Measurements from ENCODE around the gene ZNF195.

ZNF195 gene

DNA sequence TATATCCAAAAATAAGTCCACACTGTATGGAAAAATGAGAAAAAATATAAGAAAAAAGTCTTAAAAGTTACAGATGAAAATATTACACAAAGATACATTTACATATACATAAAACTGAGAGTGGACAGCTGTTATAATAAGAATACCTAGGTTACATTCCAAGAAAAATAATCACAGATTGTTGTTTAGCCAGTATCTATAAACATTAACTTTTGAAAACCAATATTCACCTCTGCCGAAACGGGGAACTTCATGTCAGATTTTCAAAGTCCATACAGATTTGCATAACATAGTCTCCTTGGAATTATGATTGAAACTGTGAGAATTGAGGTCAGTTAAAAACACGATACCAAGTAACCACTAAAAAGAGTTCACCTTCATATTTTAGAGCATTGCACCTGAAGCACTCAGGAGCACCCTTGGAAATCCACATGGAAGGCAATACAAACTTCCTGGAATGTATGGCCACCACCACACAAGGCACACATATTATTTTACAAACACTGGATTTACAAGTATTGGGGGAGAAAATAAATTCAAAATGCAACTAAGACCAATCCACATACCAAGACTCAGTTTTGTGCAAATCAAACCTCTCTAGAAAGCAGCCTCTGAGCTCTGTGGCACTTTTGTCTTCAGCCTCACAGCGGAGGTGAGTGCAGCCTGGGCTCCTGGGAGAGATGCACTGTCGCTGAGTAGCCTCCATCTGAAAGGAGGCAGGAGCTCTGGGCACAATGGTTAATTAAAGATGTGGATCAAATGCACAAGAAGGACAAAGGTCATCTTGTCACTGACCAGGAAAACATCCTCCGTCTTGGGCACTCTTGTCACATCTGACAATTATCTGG lies 34.4 kb downstream of the ZNF195 start:
- Histone ChIP-seq H3K27ac (replicated peaks) (no peak overlapping the region), H3K27me3 (ENCODE audit: insufficient read depth, poor library complexity, severe bottlenecking) (peaks cover 3% of the 10 kb centered on the region), H3K4me3 (replicated peaks; ENCODE audit: insufficient read depth, low read length) (no peak overlapping the region)
- no peak for DNase-seq (ENCODE audit: low read depth in 1 of 2, low spot score in 1 of 2)
- TF ChIP-seq, protein P1, sequence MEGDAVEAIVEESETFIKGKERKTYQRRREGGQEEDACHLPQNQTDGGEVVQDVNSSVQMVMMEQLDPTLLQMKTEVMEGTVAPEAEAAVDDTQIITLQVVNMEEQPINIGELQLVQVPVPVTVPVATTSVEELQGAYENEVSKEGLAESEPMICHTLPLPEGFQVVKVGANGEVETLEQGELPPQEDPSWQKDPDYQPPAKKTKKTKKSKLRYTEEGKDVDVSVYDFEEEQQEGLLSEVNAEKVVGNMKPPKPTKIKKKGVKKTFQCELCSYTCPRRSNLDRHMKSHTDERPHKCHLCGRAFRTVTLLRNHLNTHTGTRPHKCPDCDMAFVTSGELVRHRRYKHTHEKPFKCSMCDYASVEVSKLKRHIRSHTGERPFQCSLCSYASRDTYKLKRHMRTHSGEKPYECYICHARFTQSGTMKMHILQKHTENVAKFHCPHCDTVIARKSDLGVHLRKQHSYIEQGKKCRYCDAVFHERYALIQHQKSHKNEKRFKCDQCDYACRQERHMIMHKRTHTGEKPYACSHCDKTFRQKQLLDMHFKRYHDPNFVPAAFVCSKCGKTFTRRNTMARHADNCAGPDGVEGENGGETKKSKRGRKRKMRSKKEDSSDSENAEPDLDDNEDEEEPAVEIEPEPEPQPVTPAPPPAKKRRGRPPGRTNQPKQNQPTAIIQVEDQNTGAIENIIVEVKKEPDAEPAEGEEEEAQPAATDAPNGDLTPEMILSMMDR (IDR thresholded peaks at IDR 0.05; ENCODE audit: insufficient read depth, low read length) = no peak
- TF ChIP-seq GABPA (IDR thresholded peaks at IDR 0.05; ENCODE audit: low read depth) (no peak), SPI1 (IDR thresholded peaks at IDR 0.05; ENCODE audit: borderline replicate concordance, low read depth) (no peak), POLR2AphosphoS5 (IDR thresholded peaks at IDR 0.05; ENCODE audit: low read depth) (no peak)
- TF ChIP-seq, protein P2, sequence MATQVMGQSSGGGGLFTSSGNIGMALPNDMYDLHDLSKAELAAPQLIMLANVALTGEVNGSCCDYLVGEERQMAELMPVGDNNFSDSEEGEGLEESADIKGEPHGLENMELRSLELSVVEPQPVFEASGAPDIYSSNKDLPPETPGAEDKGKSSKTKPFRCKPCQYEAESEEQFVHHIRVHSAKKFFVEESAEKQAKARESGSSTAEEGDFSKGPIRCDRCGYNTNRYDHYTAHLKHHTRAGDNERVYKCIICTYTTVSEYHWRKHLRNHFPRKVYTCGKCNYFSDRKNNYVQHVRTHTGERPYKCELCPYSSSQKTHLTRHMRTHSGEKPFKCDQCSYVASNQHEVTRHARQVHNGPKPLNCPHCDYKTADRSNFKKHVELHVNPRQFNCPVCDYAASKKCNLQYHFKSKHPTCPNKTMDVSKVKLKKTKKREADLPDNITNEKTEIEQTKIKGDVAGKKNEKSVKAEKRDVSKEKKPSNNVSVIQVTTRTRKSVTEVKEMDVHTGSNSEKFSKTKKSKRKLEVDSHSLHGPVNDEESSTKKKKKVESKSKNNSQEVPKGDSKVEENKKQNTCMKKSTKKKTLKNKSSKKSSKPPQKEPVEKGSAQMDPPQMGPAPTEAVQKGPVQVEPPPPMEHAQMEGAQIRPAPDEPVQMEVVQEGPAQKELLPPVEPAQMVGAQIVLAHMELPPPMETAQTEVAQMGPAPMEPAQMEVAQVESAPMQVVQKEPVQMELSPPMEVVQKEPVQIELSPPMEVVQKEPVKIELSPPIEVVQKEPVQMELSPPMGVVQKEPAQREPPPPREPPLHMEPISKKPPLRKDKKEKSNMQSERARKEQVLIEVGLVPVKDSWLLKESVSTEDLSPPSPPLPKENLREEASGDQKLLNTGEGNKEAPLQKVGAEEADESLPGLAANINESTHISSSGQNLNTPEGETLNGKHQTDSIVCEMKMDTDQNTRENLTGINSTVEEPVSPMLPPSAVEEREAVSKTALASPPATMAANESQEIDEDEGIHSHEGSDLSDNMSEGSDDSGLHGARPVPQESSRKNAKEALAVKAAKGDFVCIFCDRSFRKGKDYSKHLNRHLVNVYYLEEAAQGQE (IDR thresholded peaks at IDR 0.05; ENCODE audit: insufficient replicate concordance, low read depth) = no peak

DNA sequence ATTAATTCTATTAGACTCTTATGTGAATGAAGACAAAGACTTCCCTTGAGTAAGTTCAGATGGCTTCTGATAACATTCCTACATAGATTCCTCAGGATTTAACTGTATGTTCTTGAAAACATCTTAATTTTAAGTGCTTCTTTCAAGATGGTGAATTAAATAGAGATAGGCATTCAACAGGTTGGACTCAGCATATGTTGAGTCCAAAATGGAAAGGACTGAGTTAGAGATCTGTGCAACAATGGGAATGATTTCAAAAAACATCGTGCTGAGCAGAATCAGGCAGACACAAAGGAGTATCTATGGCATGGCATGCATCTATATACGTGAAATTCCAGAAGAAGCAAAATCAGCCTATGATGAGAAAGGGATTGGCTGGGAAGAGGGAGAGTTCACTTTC lies 36.2 kb downstream of the ZNF195 start:
- H3K4me3 ChIP-seq (replicated peaks; ENCODE audit: insufficient read depth, low read length) = no peak overlapping the region
- no peak for TF ChIP-seq SPI1 (IDR thresholded peaks at IDR 0.05; ENCODE audit: borderline replicate concordance, low read depth)
- TF ChIP-seq, protein P2 (IDR thresholded peaks at IDR 0.05; ENCODE audit: insufficient replicate concordance, low read depth) = no peak
- no peak for TF ChIP-seq POLR2AphosphoS5 (IDR thresholded peaks at IDR 0.05; ENCODE audit: low read depth)
- no peak for TF ChIP-seq GABPA (IDR thresholded peaks at IDR 0.05; ENCODE audit: low read depth)
- TF ChIP-seq, protein P1 (IDR thresholded peaks at IDR 0.05; ENCODE audit: insufficient read depth, low read length) = no peak
- DNase-seq (ENCODE audit: low read depth in 1 of 2, low spot score in 1 of 2) = no peak
- peaks cover 3% of the 10 kb centered on the region for H3K27me3 ChIP-seq (ENCODE audit: insufficient read depth, poor library complexity, severe bottlenecking)
- no peak overlapping the region for H3K27ac ChIP-seq (replicated peaks)

DNA sequence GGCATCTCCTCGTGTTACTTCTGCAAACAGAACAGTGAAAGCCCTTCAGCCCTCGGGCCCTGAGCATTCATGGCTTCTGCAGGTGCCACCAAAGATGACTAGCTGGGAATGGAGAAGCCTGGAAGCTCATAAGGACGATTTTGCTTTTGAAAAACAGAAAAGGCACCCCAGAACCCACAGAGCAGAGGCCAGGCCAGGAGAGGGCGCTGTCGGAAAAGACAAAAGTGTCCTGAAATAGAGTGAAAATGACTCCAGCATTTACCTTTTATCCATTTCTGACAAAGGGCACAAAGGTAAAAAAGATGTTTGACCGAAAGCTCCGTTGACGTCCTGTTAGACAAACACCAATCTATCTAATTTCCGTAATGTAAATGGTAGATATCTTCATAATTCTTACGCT lies 37.6 kb downstream of the ZNF195 start:
- DNase-seq (ENCODE audit: low read depth in 1 of 2, low spot score in 1 of 2) = peak in 1 of 2 experiments; percentile 59
- H3K27me3 ChIP-seq (ENCODE audit: insufficient read depth, poor library complexity, severe bottlenecking) = peaks cover 3% of the 10 kb centered on the region
- TF ChIP-seq GABPA (IDR thresholded peaks at IDR 0.05; ENCODE audit: low read depth) (no peak), SPI1 (IDR thresholded peaks at IDR 0.05; ENCODE audit: borderline replicate concordance, low read depth) (no peak), POLR2AphosphoS5 (IDR thresholded peaks at IDR 0.05; ENCODE audit: low read depth) (no peak)
- TF ChIP-seq, protein P1 (IDR thresholded peaks at IDR 0.05; ENCODE audit: insufficient read depth, low read length) = peak; percentile 53
- H3K4me3 ChIP-seq (replicated peaks; ENCODE audit: insufficient read depth, low read length) = no peak overlapping the region
- no peak overlapping the region for H3K27ac ChIP-seq (replicated peaks)

All from HL-60 (cell line).